NCI-H226 (cell line): ENCODE data around the gene GPR82.
"Not testable (repeated sequence)": the region's sequence is repeated elsewhere in the genome, so short reads cannot be mapped to it uniquely, and the experiment has no call there.

Experiments used
- DNase-seq: peaks from one replicate; pipeline ENCODE4 v3.0.0-alpha.2; 2015

The GPR82 gene, protein sequence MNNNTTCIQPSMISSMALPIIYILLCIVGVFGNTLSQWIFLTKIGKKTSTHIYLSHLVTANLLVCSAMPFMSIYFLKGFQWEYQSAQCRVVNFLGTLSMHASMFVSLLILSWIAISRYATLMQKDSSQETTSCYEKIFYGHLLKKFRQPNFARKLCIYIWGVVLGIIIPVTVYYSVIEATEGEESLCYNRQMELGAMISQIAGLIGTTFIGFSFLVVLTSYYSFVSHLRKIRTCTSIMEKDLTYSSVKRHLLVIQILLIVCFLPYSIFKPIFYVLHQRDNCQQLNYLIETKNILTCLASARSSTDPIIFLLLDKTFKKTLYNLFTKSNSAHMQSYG

DNA sequence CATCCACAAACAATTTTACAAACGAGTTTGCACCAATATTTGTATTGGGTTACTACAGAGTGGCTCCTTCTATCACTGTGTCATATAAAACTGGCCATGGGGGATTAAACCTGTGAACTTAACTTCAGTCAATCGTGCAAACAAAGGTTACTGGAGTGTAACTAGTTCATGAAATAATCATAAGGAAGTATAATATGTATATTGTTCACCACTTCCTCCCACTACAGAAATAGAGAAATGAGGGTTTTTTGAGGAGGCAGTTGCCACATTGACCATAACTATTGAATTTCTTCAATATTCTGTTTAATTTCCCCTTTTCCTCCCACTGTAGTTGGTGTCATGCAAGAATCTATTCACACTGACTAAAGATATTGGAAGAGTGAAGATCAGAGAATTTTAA lies at the start of gene GPR82:
GPR82 (plus strand) TSS at position 356 of the 400 bp plus-strand sequence. CDS start 2,846 bp downstream, outside the sequence.
- no peak for DNase-seq

DNA sequence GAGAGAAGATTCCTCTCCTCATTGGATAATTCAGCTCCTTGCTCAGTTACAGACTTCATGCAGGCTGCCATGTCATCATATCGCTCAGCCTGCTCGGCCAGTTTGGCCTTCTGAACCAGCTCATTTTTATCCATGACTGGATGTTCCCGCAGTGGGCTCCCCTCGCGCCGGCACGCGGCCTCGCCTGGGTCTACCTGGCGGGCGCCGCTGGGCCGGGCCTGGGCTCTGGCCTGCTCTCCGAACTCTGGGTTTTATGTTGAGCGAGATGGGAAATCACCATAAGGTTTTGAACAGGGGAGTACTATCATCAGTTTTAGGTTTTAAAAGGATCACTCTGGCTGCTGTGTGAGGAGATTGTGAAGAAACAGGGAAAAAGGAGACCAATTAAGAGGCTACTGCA lies 47.6 kb upstream of the GPR82 start:
- DNase-seq = not testable (repeated sequence)

DNA sequence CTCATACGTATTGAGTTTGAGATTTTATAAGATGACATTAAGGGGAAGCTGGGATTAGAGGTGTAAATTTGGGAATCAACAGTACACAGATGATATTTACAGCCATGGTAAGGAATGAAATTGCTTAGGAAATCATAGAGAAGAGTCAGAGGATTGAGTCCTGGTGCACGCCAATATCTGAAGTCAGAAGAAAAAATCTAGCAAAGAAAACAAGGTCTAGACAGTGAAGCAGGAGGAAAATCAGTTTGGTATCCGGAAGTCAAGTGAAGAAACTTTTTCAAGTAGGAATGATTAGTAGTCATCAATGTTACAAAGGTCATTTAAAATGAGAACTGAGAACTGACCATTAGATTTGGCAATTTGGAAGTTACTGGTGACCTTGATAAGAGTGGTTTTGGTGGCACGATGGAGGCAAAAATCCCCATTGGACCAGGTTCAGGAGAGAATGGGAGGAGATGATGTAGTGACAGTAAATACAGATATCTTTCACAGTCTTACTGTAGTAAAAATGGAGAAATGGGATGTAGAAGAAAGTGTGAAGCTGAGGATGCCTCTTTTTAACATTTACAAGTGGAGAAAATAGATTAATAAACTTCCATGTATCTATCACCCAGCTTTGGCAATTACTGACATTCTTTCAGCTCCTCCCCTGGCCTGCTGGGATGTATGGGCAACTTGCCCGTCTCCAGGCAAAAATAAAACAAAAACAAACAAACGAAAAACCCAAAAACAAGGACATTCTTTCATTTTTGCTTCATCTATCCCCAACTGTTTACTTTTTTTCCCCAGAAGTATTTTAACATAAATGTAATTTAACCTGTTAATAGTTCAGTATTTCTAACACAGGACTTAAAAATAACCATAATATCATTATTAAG lies 46.6 kb upstream of the GPR82 start:
- no peak for DNase-seq

DNA sequence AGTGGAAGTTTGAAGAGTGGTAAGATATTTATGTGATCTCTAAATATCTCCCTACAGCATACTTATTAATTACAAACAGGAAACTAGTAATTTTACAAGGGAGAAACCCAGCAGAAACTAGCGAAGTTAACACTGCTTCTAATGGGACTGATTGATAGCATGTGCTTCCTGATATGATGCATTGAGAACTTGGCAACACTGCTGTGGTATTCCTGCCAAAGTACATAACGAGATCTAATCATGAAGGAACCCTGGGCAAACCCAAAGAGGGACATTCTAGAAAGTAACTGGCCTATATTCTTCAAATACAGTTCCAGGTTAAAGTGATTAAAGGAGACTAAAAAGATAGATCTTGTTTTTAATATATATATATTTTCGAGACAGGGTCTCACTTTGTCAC lies 39.8 kb upstream of the GPR82 start:
- no peak for DNase-seq

DNA sequence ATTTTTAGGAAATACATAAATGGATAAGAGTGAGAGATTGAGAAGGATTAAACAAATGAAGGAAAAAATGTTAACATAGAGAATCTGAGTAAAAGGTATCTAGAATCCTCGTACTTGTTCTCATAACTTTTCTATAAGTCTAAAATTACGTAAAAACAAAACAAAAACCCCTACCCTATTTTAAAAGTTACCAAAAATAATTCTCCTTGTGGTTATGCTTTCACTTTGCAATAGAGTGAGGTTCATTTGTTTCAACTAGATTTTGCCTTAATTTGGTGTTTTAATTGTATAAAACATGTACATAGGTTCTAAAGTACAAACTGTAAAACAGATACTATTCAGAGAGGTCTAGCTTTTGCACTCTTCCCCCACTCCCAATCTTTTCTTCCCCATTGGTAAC lies 39.0 kb upstream of the GPR82 start:
- no peak for DNase-seq

DNA sequence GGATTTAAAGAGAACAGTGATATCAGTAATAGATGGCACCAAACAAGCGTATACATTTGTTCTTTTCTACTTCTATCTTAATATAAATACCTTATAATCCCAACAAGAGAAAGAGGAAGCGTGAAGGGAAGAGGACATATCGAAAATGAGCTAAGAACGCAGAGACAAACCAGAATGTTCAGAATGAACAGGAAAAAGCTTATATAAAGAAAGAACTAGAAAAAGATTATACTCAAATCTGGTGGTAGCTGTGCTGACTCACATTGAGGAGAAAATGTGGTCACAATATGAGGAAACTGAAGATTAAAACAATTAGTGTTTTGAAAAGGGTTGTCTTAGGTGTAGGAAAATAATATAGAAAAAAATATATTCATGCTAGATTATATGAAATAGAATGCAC lies 37.2 kb upstream of the GPR82 start:
- DNase-seq = no peak

DNA sequence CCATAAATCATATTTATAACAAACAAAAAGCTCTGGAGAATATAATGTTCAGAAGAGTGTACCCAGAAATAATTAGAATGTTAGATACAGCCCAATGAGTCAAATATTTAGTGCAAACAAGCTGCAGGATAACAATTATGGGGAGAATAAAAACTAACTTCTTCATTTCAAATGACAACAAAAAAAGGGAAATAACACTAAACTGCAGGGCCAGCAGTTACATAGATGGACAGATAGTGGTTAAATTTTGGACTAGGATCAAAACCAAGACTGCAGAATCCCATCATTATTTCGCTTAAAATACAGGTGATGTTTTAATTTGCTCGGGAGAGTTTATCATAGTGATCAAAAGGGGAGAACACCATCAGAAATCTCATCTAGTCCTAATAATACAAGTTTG lies 35.8 kb upstream of the GPR82 start:
- DNase-seq = no peak

DNA sequence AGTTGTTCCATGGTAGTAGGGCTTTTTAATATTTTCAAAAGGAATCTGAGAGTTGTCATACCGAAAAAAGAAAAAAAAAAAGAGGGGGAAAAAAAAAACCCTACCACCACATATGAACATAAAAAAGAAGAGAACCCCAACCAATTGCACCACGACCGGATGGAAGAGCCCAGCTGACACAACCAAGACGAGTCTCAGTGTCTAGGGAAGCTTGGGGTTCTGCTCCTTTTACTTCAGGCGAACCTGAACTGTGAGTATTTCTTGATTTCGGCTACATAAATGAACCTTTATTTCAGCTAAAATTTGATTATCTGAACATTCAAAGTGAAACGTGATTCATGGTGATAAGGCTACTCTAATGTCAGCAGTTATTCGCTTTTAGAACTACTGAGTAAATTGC lies 35.1 kb upstream of the GPR82 start, which contains the start of gene GPR34:
GPR34 (plus strand) TSS at position 139 of the 400 bp plus-strand sequence. CDS start 6,661 bp downstream, outside the sequence.
- no peak for DNase-seq

DNA sequence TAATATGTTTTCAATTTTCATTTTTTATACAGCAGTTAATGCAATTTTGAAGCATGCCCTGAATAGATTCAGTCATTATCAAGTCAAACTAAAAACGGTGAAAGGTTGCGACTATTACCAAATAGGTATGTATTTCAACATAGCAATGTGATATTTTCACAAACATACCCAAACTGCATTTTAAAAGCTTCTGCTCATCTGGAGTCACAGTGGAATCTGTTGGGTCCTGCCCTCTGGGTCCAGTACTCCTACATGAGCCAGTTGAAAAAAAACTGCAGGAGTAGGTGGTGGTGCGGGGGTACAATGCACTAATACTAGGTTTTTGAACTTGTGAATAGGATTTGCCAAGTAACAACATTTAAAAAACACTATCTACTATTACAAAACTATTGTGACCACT lies 34.3 kb upstream of the GPR82 start:
- no peak for DNase-seq

DNA sequence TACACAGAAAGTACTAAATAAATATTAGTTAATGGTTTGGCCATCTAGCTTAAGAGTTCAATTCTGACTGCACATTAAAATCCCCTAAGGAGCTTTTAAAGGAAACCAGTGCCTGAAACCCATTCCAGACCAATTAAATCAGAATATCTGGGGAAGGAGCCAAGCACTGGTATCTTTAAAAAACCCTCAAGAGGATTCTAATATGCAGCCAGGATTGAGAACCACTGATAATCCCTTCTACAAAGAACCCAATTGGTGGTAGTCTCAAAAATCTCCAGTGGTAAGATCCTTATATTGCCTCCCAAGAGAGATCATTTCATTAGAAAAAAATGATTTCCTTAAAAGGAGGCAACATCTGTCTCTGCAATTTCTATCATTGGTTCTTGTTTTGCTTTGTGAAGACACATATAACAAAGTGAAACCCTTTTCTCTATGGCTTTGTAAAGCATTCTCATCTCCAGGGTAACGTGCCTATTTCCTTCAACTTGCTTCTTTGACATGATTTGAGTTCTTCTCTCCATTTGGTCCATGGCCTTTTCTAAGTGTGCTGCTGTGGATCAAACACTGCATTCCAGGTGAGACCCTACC lies 31.7 kb upstream of the GPR82 start:
- DNase-seq = no peak

DNA sequence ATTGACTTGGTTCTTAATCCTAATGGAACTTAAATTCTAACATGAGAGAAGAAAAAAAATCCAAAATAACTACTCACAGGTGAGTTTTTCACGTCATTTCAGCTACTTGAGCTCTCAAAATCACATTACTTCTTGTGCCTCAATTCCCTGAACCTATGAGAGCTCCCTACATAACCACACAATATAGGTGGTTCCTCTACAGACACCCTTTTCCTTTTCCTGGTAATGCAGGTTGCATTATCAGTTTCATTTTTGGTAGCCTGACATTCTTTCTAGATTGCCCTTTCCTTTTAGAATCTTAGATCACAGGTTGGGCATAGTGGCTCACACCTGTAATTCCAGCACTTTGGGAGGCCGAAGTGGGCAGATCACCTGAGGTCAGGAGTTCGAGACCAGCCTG lies 31.0 kb upstream of the GPR82 start:
- DNase-seq = no peak

DNA sequence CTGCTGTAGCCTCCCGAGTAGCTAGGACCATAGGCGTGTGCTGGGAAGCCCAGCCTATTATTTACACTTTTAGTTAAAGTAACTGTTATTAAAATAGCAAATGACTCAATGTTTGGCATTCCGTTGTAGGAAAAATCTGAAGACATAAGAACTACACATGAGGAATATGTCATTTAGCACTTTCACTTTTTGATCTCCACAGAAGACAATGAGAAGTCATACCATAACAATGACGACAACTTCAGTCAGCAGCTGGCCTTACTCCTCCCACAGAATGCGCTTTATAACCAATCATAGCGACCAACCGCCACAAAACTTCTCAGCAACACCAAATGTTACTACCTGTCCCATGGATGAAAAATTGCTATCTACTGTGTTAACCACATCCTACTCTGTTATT lies 28.6 kb upstream of the GPR82 start:
- DNase-seq = no peak

DNA sequence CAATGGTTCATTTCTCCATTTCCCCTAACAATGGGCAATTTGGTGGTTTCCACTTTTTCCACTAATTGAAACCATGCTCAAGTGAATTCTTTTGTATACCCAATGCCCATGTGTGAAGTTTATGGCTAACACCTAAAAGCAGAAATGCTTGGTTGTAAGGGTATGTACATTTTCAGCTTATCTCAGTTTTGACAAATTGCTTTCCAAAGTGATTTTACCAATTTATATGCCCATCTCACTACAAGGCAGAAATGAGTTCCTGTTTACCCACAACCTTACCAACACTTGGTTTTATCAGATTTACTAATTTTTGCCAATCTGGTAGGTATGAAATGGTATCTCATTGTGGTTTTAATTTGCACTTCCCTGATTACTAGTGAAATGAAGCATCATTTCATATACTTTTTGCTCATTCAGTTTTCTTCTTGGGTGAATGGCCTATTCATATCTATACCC lies 20.4 kb upstream of the GPR82 start:
- no peak for DNase-seq

DNA sequence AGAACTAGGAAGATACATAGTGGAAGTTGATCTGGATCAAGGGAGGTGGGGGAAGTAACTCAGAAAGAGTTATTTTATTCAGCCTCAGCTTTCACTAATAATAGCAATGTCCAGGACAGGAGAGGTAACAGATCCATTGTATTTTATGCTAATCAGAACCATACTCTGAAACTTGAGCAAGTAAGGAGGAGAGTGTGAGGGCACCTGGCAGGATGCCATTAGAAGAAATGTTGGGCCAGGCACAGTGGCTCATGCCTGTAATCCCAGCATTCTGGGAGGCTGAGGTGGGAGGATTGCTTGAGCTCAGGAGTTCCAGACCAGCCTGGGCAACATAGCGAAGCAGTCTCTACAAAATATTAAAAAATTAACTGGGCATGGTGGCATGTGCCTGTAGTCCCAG lies 18.9 kb upstream of the GPR82 start:
- DNase-seq = no peak

DNA sequence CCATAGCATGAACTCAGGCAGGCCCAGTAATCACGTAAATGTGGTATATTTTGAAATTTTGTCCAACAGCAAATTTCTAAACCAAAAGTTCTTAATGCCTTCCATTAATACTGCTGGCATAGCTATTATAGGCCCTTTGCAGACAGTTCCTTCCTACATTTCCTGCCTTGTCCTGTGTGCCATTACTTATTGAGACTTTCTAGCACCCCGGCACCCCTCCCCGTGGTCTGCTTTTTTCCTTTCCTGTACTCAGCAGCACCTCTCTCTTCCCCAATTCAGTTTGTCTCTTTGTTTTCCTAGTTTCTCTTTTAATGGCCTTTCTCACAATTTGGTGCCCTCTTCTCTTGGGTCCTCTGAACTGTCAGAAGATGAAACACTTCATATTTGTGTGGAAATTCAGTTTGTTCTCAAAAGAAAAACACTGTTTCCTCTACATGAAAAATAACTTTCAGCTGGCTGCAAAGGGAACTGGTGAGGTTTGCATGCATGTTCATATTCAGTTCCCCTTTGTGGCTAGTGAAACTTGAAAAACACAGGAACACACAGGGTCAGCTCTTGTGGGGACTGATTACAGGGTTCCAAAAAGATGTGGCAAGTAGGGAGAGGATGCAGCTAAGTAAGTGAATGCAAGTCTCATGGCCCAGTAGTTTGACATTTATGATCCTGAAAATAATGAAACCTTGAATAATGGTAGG lies 18.2 kb upstream of the GPR82 start:
- no peak for DNase-seq

DNA sequence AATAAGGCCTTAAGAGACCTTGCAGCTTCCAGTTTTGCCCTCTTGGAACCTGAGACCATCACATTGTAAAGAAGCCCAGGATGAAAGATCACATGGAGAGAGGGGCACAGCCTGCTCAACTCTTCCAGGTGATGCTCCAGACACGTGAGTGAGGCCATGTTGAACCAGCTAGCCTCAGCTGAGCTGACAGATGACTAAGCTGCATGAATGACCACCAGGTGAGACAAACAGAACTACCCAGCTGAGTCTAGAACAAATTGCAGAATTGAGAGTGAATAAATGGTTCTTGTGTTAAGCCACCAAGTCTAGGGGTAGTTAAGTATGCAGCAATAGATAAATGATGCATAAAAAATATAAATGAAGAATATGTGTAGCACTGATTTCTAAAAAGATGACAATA lies 16.8 kb upstream of the GPR82 start:
- no peak for DNase-seq

DNA sequence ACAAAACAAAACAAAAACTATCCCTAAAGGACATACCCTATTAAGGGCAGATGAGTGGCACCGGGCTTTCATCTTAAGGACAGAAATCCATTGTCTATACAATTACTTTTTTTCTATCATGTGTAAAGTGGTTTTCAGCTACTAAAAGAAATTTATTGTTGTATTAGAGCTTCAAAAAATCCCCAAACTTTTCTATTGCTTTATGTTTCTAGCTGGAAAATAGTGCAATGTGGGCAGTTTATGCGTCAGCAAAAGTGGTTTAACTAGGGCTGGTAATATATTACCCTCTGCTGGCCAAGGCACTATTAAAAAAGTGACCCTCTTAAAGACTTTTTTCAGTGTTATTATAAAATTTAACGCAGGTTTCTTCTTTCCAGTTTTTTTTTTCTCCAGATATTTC lies 15.5 kb upstream of the GPR82 start:
- no peak for DNase-seq

DNA sequence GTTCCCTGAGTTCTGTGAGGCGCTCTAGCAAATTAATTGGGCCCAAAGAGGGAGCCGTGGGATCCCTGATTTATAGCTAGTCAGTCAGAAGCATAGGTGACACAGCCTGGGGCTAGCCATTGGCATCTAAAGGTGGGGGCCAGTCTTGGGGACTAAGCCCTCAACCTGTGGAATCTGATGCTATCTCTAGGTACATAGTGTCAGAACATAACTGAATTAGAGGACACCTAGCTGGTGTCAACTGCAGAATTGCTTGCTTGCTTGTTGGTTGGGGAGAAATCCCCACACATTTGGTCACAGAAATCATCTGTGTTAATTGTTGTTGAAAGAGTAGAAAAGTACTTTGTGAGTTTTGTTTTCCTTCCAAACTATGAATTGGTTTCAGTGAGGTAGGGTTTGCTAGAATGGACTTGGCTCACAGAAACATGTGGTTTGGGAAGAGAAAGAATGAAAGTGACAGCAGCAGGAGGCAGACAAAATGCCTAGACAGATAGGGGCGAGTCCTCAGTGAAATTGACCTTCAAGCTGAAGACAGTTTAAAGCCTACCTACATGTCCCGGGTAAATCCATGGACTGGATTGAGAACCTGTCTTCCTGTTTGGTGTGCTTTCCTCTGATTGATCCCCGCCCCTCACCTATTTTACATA lies 12.8 kb upstream of the GPR82 start:
- DNase-seq = no peak

DNA sequence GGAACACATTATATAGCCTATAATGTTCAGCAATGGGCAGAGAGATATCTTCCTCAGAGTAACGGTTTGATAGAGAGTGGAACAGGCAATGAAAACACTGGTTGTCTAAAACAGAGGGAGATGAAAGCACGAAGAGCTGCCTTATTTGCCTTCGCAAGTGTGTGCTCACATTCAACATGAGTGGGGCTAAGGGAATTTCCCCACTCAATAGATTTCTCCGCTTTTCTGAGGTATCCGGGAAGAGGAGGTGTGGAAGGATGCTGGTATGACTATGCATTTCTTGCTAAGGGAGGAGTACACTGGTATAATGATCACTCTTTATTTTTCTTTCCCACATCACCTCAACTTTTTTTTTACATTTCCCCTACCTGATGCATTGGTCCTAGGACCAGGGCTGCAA lies 7.8 kb upstream of the GPR82 start:
- DNase-seq = no peak

DNA sequence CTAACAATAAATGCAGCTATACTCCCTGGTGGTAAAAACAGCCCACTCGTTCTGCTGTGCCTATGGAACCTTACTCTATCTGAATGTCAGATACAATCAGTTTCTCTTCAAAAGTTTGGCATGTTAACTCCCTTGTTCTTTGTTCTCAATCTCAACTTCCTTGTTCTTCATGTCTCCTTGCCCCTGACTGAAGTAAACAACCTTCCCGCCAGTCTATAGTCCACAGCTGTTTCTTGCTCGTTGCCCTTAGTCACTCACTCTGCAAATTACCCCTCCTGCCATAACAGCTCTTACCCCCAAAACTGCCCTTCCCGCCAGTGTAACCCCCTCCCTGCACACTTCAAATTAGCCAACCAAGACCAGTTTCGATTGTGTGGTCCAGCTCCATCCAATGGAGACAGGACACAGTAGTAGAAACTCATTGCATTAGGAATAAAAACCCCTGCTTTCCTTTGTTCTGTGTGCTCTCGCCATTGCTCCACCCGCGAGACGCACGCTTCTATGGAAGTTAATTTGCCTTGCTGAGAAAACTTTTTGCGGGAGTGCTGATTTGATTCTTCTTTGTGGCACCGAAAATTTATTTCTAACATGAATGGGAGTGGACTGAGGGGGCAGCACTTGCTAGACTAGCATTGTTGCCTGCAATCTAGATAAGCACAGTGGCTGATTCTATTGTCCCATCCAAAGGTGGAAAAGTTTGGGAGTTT lies 7.1 kb upstream of the GPR82 start:
- no peak for DNase-seq

DNA sequence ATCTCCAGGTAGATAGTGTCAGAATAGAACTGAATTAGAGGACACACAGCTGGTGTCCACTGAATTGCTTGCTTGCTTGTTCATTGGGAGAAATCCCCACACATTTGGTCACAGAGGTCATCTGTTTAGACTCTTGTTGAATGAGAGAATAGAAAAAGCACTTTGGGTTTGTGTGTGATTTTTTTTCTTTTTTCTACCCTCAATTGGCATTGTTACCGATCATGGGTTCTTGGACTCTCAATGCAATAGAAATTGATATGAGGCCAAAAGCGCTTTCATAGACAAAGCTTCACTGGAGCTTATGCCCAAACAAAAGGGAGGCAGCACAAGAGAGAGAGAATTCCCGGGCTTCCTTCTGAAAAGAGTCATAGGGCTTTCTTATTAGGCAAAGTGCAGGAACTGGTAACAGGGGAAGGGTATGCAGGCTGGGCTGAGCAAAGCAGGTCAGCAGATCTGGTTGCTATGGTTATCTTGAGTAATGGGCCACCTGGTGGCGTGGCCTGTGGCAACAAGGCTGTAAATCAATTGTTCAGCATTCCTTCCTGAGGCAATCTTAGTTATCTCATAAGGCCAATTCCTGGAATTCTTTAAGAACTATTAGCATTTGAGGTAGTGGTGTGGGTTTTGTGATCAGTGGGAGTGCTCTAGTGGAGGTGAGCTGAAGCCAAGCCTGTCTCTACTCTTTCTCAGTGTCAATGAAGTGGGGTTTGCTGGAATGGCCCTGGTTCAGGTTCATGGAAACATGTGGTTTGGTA lies 5.3 kb upstream of the GPR82 start:
- DNase-seq = peak; percentile 74
